ENCODE measurements around the gene PELI2.

GRCh38 chr14:56339855-56340701 is 221.9 kb downstream of the PELI2 start:
- TF ChIP-seq EZH2 (IDR thresholded peaks at IDR 0.05; ENCODE audit: low read depth): no peak
- peak; percentile 81 for TF ChIP-seq CTCF (conservative IDR thresholded peaks at IDR 0.05)

Measured in PC-9 (cell line).